Measurements from ENCODE around the gene DNAH8.
A peak's percentile ranks its signal among the peaks of the same experiment; 100 is the strongest.

The DNAH8 gene

GRCh38 chr6:39057251-39058155 is 342.4 kb downstream of the DNAH8 start:
- TF ChIP-seq, protein P1, sequence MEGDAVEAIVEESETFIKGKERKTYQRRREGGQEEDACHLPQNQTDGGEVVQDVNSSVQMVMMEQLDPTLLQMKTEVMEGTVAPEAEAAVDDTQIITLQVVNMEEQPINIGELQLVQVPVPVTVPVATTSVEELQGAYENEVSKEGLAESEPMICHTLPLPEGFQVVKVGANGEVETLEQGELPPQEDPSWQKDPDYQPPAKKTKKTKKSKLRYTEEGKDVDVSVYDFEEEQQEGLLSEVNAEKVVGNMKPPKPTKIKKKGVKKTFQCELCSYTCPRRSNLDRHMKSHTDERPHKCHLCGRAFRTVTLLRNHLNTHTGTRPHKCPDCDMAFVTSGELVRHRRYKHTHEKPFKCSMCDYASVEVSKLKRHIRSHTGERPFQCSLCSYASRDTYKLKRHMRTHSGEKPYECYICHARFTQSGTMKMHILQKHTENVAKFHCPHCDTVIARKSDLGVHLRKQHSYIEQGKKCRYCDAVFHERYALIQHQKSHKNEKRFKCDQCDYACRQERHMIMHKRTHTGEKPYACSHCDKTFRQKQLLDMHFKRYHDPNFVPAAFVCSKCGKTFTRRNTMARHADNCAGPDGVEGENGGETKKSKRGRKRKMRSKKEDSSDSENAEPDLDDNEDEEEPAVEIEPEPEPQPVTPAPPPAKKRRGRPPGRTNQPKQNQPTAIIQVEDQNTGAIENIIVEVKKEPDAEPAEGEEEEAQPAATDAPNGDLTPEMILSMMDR (IDR thresholded peaks at IDR 0.05; ENCODE audit: control insufficient read depth, extremely low read depth, insufficient read depth), result no peak
- no peak for DNase-seq (ENCODE audit: low read depth)

GRCh38 chr6:39058471-39059147 is 343.5 kb downstream of the DNAH8 start:
- no peak for DNase-seq (ENCODE audit: low read depth)
- TF ChIP-seq, protein P1 (IDR thresholded peaks at IDR 0.05; ENCODE audit: control insufficient read depth, extremely low read depth, insufficient read depth), result no peak

More at GRCh38 chr6:39057251-39058155, 342.4 kb downstream of the DNAH8 start:
- no peak overlapping the region for H3K4me3 ChIP-seq (ENCODE audit: low read depth, low read length)

GRCh38 chr6:39059496-39060310 is 344.6 kb downstream of the DNAH8 start:
- DNase-seq (ENCODE audit: low read depth), result peak; percentile 54
- no peak overlapping the region for H3K4me3 ChIP-seq (ENCODE audit: low read depth, low read length)
- TF ChIP-seq, protein P1 (IDR thresholded peaks at IDR 0.05; ENCODE audit: control insufficient read depth, extremely low read depth, insufficient read depth), result no peak

More at GRCh38 chr6:39058471-39059147, 343.5 kb downstream of the DNAH8 start:
- H3K4me3 ChIP-seq (ENCODE audit: low read depth, low read length), result no peak overlapping the region

DNA sequence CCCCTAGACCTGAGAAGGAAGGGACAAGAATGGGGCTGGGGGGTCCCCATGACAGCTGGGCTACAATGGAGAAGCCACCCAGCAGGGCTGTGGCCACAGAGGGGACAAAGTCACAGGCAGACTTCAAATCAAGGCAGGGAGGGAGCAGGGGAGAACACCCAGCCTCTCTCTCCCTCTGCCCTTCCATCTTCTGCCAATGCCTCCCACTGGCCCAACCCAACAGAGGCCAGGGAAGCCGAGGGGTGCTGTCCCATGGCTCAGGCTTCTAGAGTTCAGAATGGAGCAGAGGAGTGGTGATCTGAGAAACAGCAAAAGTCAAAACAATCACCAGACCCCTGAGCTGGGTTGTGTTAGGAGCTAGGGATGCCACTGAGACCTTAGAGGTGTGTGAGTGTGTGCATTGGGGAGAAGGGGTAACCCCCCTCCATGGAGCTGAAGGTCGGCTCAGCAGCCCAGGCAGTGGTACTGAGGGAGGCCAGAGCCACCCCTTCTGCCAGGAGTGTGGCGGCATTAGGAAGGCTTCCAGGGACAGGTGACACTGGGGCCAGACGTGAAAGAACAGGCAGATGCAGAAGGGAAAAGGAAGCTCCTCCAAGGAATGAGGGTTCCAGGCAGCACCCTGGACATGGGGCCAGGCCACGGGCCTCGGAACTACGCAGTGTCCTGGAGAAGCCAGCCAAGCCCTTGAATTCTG is 345.5 kb downstream of the DNAH8 start:
- no peak for DNase-seq (ENCODE audit: low read depth)
- TF ChIP-seq, protein P1 (IDR thresholded peaks at IDR 0.05; ENCODE audit: control insufficient read depth, extremely low read depth, insufficient read depth), result no peak
- no peak overlapping the region for H3K4me3 ChIP-seq (ENCODE audit: low read depth, low read length)

DNA sequence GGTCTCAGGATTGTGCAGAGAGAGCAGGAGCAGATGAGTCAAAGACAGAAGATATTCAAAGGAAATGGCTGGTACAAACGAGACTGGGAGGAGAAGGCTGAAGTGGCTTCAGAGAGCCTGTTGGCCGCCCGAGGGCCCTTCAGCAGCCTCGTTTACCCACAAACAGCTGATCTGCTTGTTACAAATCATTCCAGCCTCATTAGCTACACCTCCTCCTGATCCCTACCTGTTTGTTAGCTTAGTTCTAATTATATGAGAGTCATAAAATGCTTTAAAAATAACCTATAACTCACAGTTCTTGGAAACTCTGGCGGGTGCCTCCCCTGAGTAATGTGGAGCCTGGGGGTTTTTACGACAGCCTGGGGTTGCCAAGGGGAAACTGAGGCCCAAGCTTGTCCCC is 346.1 kb downstream of the DNAH8 start:
- TF ChIP-seq, protein P1 (IDR thresholded peaks at IDR 0.05; ENCODE audit: control insufficient read depth, extremely low read depth, insufficient read depth), result no peak
- DNase-seq (ENCODE audit: low read depth), result peak; percentile 34
- no peak overlapping the region for H3K4me3 ChIP-seq (ENCODE audit: low read depth, low read length)

DNA sequence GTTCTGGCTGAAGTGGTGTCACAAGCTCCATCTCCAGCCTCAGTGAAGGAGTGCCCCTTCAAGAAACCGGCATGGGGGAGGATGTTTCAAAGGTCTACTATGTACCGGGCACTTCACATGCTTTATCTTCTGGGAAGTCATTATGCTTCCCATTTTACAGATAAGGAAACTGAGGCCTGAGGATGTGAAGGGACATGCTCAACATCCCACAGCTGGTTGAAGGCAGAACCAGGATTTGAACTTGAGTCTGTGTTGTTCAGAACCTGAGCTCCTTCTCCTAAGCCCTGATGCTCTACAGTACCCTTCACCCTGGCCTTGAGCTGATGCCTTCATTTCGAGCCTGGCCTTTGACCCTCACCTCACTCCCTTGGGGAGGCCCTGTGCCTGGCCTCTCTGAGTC is 346.5 kb downstream of the DNAH8 start:
- TF ChIP-seq, protein P1 (IDR thresholded peaks at IDR 0.05; ENCODE audit: control insufficient read depth, extremely low read depth, insufficient read depth), result no peak
- no peak overlapping the region for H3K4me3 ChIP-seq (ENCODE audit: low read depth, low read length)
- DNase-seq (ENCODE audit: low read depth), result no peak

Measured in LNCaP clone FGC (cell line).